NB4 (cell line): ENCODE data around the gene ATP9B.

Source experiments
- CTCF ChIP-seq: IDR thresholded peaks from one replicate; pipeline ENCODE4 v1.5.1; 2012; ENCODE audit warnings: low read depth, low read length
- MAX ChIP-seq: IDR thresholded peaks from 2 replicates; pipeline ENCODE4 v1.6.1; 2011; ENCODE audit warnings: low read depth, low read length
- POLR2A ChIP-seq: IDR thresholded peaks from 2 replicates; pipeline ENCODE4 v1.6.1; 2011; ENCODE audit warnings: mild to moderate bottlenecking; ENCODE audit not compliant: insufficient read length; ENCODE audit errors: extremely low read depth

GRCh38 chr18:79026491-79026890 lies 42.7 kb upstream of the ATP9B start:
- TF ChIP-seq CTCF (no peak), POLR2A (no peak), MAX (no peak)
